PFSK-1 (cell line): ENCODE data around the gene LRP3.

Experiments used
- FOXP2 ChIP-seq: optimal IDR thresholded peaks from 2 replicates; pipeline ENCODE3; 2011; ENCODE audit warnings: borderline replicate concordance, control low read depth, inconsistent platforms; ENCODE audit not compliant: insufficient read depth; ENCODE audit errors: extremely low read length, extremely low read depth
- POLR2AphosphoS5 ChIP-seq: IDR thresholded peaks from 2 replicates; pipeline ENCODE4 v1.6.1; 2012; ENCODE audit warnings: low read depth, mild to moderate bottlenecking, control low read depth, low read length, moderate library complexity
- REST ChIP-seq, 2 experiments: IDR thresholded peaks; 2 replicates each; pipeline versions ENCODE4 v1.6.1 to v1.8.0; 2011 to 2012; ENCODE audit warnings: low read depth in 2 of 2, low read length in 2 of 2, control low read depth in 1 of 2, inconsistent platforms in 1 of 2, mild to moderate bottlenecking in 1 of 2, moderate library complexity in 1 of 2; ENCODE audit not compliant: insufficient read depth in 1 of 2
- SIN3A ChIP-seq: IDR thresholded peaks from 2 replicates; pipeline ENCODE4 v1.6.1; 2012; ENCODE audit warnings: mild to moderate bottlenecking, low read length, moderate library complexity, borderline replicate concordance; ENCODE audit not compliant: insufficient read depth
- TAF1 ChIP-seq: IDR thresholded peaks from 2 replicates; pipeline ENCODE4 v1.6.1; 2012; ENCODE audit warnings: low read length, control low read depth, borderline replicate concordance; ENCODE audit not compliant: insufficient read depth

The LRP3 gene

GRCh38 chr19:33220115-33220514 is 26.0 kb downstream of the LRP3 start:
- TF ChIP-seq POLR2AphosphoS5, result no peak
- TF ChIP-seq REST (IDR thresholded peaks at IDR 0.05; ENCODE audit: insufficient read depth in 1 of 2, low read depth in 2 of 2, low read length in 2 of 2), result no peak
- no peak for TF ChIP-seq TAF1
- no peak for TF ChIP-seq FOXP2
- TF ChIP-seq SIN3A, result no peak

GRCh38 chr19:33220735-33221134 is 26.6 kb downstream of the LRP3 start:
- TF ChIP-seq REST (IDR thresholded peaks at IDR 0.05; ENCODE audit: insufficient read depth in 1 of 2, low read depth in 2 of 2, low read length in 2 of 2) (no peak), SIN3A (no peak), POLR2AphosphoS5 (no peak), FOXP2 (no peak)

GRCh38 chr19:33221638-33222037 is 27.5 kb downstream of the LRP3 start:
- TF ChIP-seq REST (IDR thresholded peaks at IDR 0.05; ENCODE audit: insufficient read depth in 1 of 2, low read depth in 2 of 2, low read length in 2 of 2) (no peak), POLR2AphosphoS5 (no peak), TAF1 (no peak)

- no peak for TF ChIP-seq TAF1
- TF ChIP-seq POLR2AphosphoS5, result no peak
These were observed 30.7 kb downstream of the LRP3 start for GRCh38 chr19:33224694-33225457.

- no peak for TF ChIP-seq FOXP2
- no peak for TF ChIP-seq REST (IDR thresholded peaks at IDR 0.05; ENCODE audit: insufficient read depth in 1 of 2, low read depth in 2 of 2, low read length in 2 of 2)
- no peak for TF ChIP-seq TAF1
- no peak for TF ChIP-seq SIN3A
- TF ChIP-seq POLR2AphosphoS5, result no peak
These were observed 31.4 kb downstream of the LRP3 start, which contains the start of gene SLC7A10 for GRCh38 chr19:33225458-33225926. SLC7A10 (minus strand) TSS chr19:33225850; CDS start chr19:33225703, 147 bp downstream.
